Heart left ventricle (tissue), 16 donors: ENCODE measurements around the gene COMMD10. TPM values are rescaled to one million over a fixed set of nuclear protein-coding genes. Genes with fewer than 3 reads are reported as not detected.
A peak's percentile ranks its signal among the peaks of the same experiment; 100 is the strongest.

Experiments
- ATAC-seq, 4 donors: fragments of 200-7000 bp; cut with Tn5 transposase; one replicate each; pipeline ENCODE4 v1.9.1; 2020 to 2022; ENCODE audit warnings: moderate library complexity in 4 of 4, mild to moderate bottlenecking in 3 of 4, moderate number of reproducible peaks in 1 of 4
- DNase-seq, 5 donors: peaks; one replicate each; pipeline ENCODE4 v3.0.0-alpha.2; 2020
- H3K27ac ChIP-seq, 12 donors: fragments of 200-600 bp; sonication (generic) in 4 of 12; one replicate each; pipeline versions ENCODE4 v1.5.0 to v1.8.0; 2016 to 2022; ENCODE audit warnings: mild to moderate bottlenecking in 2 of 12
- H3K27me3 ChIP-seq, 9 donors: fragments of 200-600 bp; sonication (generic) in 2 of 9; one replicate each; pipeline versions ENCODE4 v1.5.1 to v1.8.0; 2016 to 2022; ENCODE audit warnings: mild to moderate bottlenecking in 3 of 9
- H3K36me3 ChIP-seq, 9 donors: fragments of 200-600 bp; sonication (generic) in 2 of 9; one replicate each; pipeline versions ENCODE4 v1.5.0 to v1.8.0; 2018 to 2022; ENCODE audit warnings: mild to moderate bottlenecking in 2 of 9
- H3K4me1 ChIP-seq, 12 donors: fragments of 200-600 bp; sonication (generic) in 4 of 12; one replicate each; pipeline versions ENCODE4 v1.5.0 to v1.8.0; 2016 to 2022; ENCODE audit warnings: mild to moderate bottlenecking in 3 of 12
- H3K4me3 ChIP-seq, 12 donors: fragments of 200-600 bp; sonication (generic) in 4 of 12; one replicate each; pipeline versions ENCODE4 v1.5.0 to v1.8.0; 2017 to 2022; ENCODE audit warnings: mild to moderate bottlenecking in 9 of 12, moderate library complexity in 4 of 12
- H3K9me3 ChIP-seq, 12 donors: fragments of 200-600 bp; sonication (generic) in 4 of 12; one replicate each; pipeline versions ENCODE4 v1.5.0 to v1.8.0; 2016 to 2022; ENCODE audit warnings: mild to moderate bottlenecking in 1 of 12
- CTCF ChIP-seq, 12 donors: fragments of 200-600 bp; sonication (generic) in 4 of 12; IDR thresholded peaks; one replicate each; pipeline versions ENCODE4 v1.5.0 to v1.8.0; 2018 to 2022; ENCODE audit warnings: antibody characterized with exemption in 12 of 12, mild to moderate bottlenecking in 5 of 12
- POLR2A ChIP-seq, 2 donors: fragments of 450-650 bp; IDR thresholded peaks; one replicate each; pipeline ENCODE4 v1.6.1; 2017; ENCODE audit warnings: antibody characterized with exemption in 2 of 2, mild to moderate bottlenecking in 2 of 2, moderate library complexity in 2 of 2
- WGBS, 4 donors: extraction: QIAGEN DNeasy Blood & Tissue Kit in 2 of 4; methylation state at CpG; one replicate each; pipeline versions ENCODE4 v1.1.5 to v1.1.7; 2013 to 2018; 5-methylcytosine and 5-hydroxymethylcytosine counted together
- intact Hi-C, 10 donors: fragments of 100-400 bp; cut with DNase I; formaldehyde crosslinking; loops; one replicate each; pipeline versions ENCODE4 v1.11.1 to v1.14.2; 2022
- polyA plus RNA-seq, 2 donors: library from polyadenylated mRNA; stranded (reverse); fragments of 200-250 nt; gene quantifications; one replicate each; pipeline ENCODE4 v1.2.3, GENCODE V29; 2013
- total RNA-seq, 9 donors: library from RNA; depleted of rRNA in 2 of 9; stranded (reverse); fragments of >200 nt in 2 of 9; fragmentation: NEBNext Ultra II Directional in 3 of 9; extraction: Animal tissue kit (Norgen Biotek cat#: 25700) in 3 of 9; gene quantifications; one replicate each; pipeline versions ENCODE4 v1.1.0 to v1.2.4, GENCODE V29; 2016 to 2023
- donor health status: ischemic (EF 13 %, LVEDD 7.1; RV severe dilation, severe dysfunction).
- donor health status: healthy with polysubstance abuse.
- donor health status: DM: no; HTN: yes; CAD: no.
- donor health status: DM: no; HTN: no; CAD: no.
- donor health status: ischemic (EF 25% LVEDD 6.9; RV normal size, moderate dysfunction).
- donor health status: ischemic (EF 25% LVEDD 5.7; RV mildly dilated, moderate dysfunction).
- donor health status: healthy.
- donor health status: DM: yes; HTN: yes; CAD: no.
- donor health status: ischemic (EF 35%, LVEDD 5.7; RV mildly dilated, moderate dysfunction).
- donor health status: nonischemic (EF 11% LVEDD 7.7; RV severe dilation, severe dysfunction).
- donor health status: DM: yes; HTN: yes; CAD: no.
- donor health status: PGD.
- donor health status: ischemic (EF 29% LVEDD 5.4; RV normal size, mild dysfunction).
- donor health status: nonischemic (EF 23%, LVEDD 6.1; RV moderate dilation, normal function).

The COMMD10 gene
- total and polyA plus RNA-seq, 11 donors, result 25.2 to 42.2 (median 29.8) TPM

- peaks cover 0 to 2% (median 0%) of the 10 kb centered on the region in 12 donors for H3K4me1 ChIP-seq
- no peak overlapping the region for H3K27ac ChIP-seq
- ATAC-seq (no peak), DNase-seq (no peak)
- intact Hi-C loops, result loop anchor here in 5 of 10 donors (10.0 kb wide), 4 partner anchors 169 to 749 kb away; no protein-coding TSS in a partner anchor
- no peak overlapping the region for H3K4me3 ChIP-seq
- no peaks in the 10 kb centered on the region for H3K36me3 ChIP-seq
- TF ChIP-seq POLR2A (IDR thresholded peaks at IDR 0.05), result no peak
- TF ChIP-seq CTCF (IDR thresholded peaks at IDR 0.05), result no peak
- H3K9me3 ChIP-seq, result no peaks in the 10 kb centered on the region
- peaks cover 0 to 7% (median 0%) of the 10 kb centered on the region in 9 donors for H3K27me3 ChIP-seq
- 82 to 90% (median 86%) methylated on average over 3 of the region's 3 CpGs for WGBS, 4 donors
Observed at GRCh38 chr5:116063950-116064349, 20.9 kb upstream of the COMMD10 start.

- Histone ChIP-seq H3K4me3 (no peak overlapping the region), H3K27me3 (peaks cover 0 to 10% (median 0%) of the 10 kb centered on the region in 9 donors), H3K9me3 (no peaks in the 10 kb centered on the region), H3K4me1 (peaks cover 0 to 2% (median 0%) of the 10 kb centered on the region in 12 donors), H3K27ac (no peak overlapping the region), H3K36me3 (no peaks in the 10 kb centered on the region)
- ATAC-seq (no peak), DNase-seq (no peak)
- TF ChIP-seq POLR2A (IDR thresholded peaks at IDR 0.05) (no peak), CTCF (IDR thresholded peaks at IDR 0.05) (peak; percentile 77 to 92 (median 86))
- intact Hi-C loops, result loop anchor here (2.0 to 10.0 kb wide), 11 partner anchors 173 to 761 kb away; partner anchors contain the start of genes AP3S1 (in 1 of the 10) and ATG12 (in 1 of the 10)
- 14 to 29% (median 15%) methylated on average over 4 of the region's 4 CpGs for WGBS, 4 donors
Observed at GRCh38 chr5:116068028-116068632, 16.7 kb upstream of the COMMD10 start.

GRCh38 chr5:116071211-116071610 is 13.6 kb upstream of the COMMD10 start:
- no peak for ATAC-seq
- H3K27ac ChIP-seq, result no peak overlapping the region
- peaks cover 0 to 10% (median 0%) of the 10 kb centered on the region in 9 donors for H3K27me3 ChIP-seq
- WGBS, 4 donors, result 92 to 100% (median 93%) methylated on average over 1 of the region's 1 CpG
- intact Hi-C loops, result no loop called here
- H3K4me3 ChIP-seq, result no peak overlapping the region
- H3K36me3 ChIP-seq, result no peaks in the 10 kb centered on the region
- no peak for TF ChIP-seq CTCF (IDR thresholded peaks at IDR 0.05)
- no peak for TF ChIP-seq POLR2A (IDR thresholded peaks at IDR 0.05)
- DNase-seq, result no peak
- H3K9me3 ChIP-seq, result no peaks in the 10 kb centered on the region
- H3K4me1 ChIP-seq, result peaks cover 0 to 2% (median 0%) of the 10 kb centered on the region in 12 donors

- peaks cover 0 to 8% (median 0%) of the 10 kb centered on the region in 12 donors for H3K4me1 ChIP-seq
- 59 to 77% (median 71%) methylated on average over 6 of the region's 6 CpGs for WGBS, 4 donors
- H3K27me3 ChIP-seq, result peaks cover 0 to 2% (median 0%) of the 10 kb centered on the region in 9 donors
- H3K9me3 ChIP-seq, result no peaks in the 10 kb centered on the region
- DNase-seq (no peak), ATAC-seq (no peak)
- intact Hi-C loops, result no loop called here
- TF ChIP-seq POLR2A (IDR thresholded peaks at IDR 0.05), result no peak
- TF ChIP-seq CTCF (IDR thresholded peaks at IDR 0.05), result no peak
- no peak overlapping the region for H3K4me3 ChIP-seq
- peaks cover 0 to 3% (median 0%) of the 10 kb centered on the region in 9 donors for H3K36me3 ChIP-seq
- H3K27ac ChIP-seq, result no peak overlapping the region
Observed at GRCh38 chr5:116075191-116075831, 9.5 kb upstream of the COMMD10 start.
